Mesodermal cell (in vitro differentiated cells): ENCODE results near the gene RCAN2.

ENCODE experiments used
- H3K27ac ChIP-seq: 2 replicates; pipeline ENCODE4 v1.7.0; 2013; ENCODE audit warnings: mild to moderate bottlenecking, low read depth, low read length, moderate library complexity; ENCODE audit not compliant: severe bottlenecking
- H3K36me3 ChIP-seq: 2 replicates; pipeline ENCODE4 v1.7.1; 2013; ENCODE audit warnings: mild to moderate bottlenecking, low read length, moderate library complexity; ENCODE audit not compliant: control insufficient read depth, insufficient read depth
- H3K4me1 ChIP-seq: one replicate; pipeline ENCODE4 v1.7.1; 2013; ENCODE audit warnings: mild to moderate bottlenecking, low read length; ENCODE audit not compliant: insufficient read depth, control insufficient read depth, poor library complexity, severe bottlenecking
- H3K4me3 ChIP-seq: 2 replicates; pipeline ENCODE4 v1.7.0; 2013; ENCODE audit warnings: low read length, control low read depth, mild to moderate bottlenecking; ENCODE audit not compliant: insufficient read depth, poor library complexity, severe bottlenecking; ENCODE audit errors: extremely low read depth
- H3K9me3 ChIP-seq: 2 replicates; pipeline ENCODE4 v1.7.1; 2013; ENCODE audit warnings: mild to moderate bottlenecking, low read length, moderate library complexity; ENCODE audit not compliant: control insufficient read depth
- WGBS, 2 experiments: methylation state at CpG; one replicate each; pipeline ENCODE4 v1.1.5; 2013; ENCODE audit warnings: missing lambda C conversion rate in 2 of 2; ENCODE audit not compliant: insufficient coverage in 2 of 2; 5-methylcytosine and 5-hydroxymethylcytosine counted together

RCAN2 gene

DNA sequence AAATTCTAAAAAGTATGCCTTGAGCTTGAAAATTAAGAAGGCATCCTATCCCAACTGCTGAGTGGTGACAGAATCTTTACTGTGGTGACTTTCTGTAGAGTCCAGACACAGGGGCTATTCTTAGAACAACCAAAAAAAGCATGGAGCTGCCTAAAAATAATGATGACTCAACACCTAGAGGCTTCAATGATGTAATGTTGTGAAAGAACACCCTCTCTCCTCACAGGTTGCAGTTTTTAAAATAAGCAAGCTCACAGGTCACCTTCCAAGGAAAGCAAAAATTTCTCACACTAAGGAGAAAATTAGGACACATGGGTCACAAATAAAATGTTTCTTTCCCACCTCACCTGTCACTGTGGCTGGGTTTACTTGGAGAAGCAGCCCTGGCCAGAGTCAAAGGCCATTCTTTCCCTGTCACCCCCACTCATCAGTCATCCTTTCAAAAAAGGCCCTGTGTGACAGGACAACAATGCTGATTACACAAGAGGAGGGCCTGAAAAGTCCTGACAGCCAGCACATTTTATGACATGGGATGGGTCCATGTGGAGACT lies 53.5 kb downstream of the RCAN2 start:
- H3K27ac ChIP-seq: peak overlapping the region; percentile 48
- no peak overlapping the region for H3K4me3 ChIP-seq
- H3K4me1 ChIP-seq: peaks cover 11% of the 10 kb centered on the region
- no peaks in the 10 kb centered on the region for H3K36me3 ChIP-seq
- H3K9me3 ChIP-seq: no peaks in the 10 kb centered on the region

DNA sequence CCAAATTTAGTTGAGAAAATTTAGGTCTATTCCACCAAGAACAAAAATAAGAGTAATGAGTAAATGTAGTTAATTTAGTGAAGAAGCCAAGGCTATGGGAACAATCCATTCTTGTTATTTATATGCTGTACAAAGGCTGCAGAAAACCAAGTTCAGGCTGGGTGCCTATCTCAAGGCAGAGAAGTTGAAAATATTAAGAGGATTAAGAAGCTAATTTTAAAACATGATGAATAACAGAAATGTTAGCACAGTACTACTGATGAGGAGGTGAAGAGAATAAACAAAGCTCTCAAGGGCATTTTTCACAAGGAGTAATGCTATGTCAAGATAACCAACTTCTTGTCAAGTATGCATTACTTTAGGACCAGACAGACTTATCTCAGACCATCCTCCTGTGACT lies 68.6 kb downstream of the RCAN2 start:
- no peaks in the 10 kb centered on the region for H3K36me3 ChIP-seq
- H3K4me3 ChIP-seq: no peak overlapping the region
- no peaks in the 10 kb centered on the region for H3K4me1 ChIP-seq
- H3K9me3 ChIP-seq: no peaks in the 10 kb centered on the region
- H3K27ac ChIP-seq: no peak overlapping the region

GRCh38 chr6:46421939-46422338 lies 69.3 kb downstream of the RCAN2 start:
- no peaks in the 10 kb centered on the region for H3K36me3 ChIP-seq
- no peak overlapping the region for H3K27ac ChIP-seq
- H3K9me3 ChIP-seq: no peaks in the 10 kb centered on the region
- no peak overlapping the region for H3K4me3 ChIP-seq
- WGBS, 2 experiments: 63 to 82% methylated on average over 2 of the region's 3 CpGs
- H3K4me1 ChIP-seq: no peaks in the 10 kb centered on the region

GRCh38 chr6:46420921-46421638 lies 70.2 kb downstream of the RCAN2 start:
- Histone ChIP-seq H3K9me3 (no peaks in the 10 kb centered on the region), H3K4me3 (no peak overlapping the region), H3K36me3 (no peaks in the 10 kb centered on the region), H3K4me1 (no peaks in the 10 kb centered on the region), H3K27ac (no peak overlapping the region)
- 94% methylated on average over 2 of the region's 3 CpGs for WGBS, 2 experiments

DNA sequence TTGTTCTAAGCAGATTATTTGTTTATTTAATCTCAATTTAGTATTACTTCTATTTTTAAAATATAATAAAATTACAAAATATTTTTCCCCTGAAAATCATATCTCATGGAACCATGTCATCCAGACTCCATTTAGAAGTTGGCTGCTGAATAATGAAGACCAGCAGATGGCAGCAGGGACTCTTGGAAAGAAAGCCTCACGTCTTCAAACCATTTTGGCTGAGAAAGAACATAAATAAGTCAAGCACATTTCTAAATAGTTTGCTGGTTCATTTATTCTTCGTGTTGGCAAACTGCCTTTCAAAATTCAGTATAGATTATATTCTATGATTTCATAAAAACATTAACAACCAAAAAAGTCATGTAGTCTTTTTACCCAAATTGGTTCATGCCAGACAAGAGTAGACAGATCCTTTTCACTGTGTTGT lies 71.7 kb downstream of the RCAN2 start:
- Histone ChIP-seq H3K9me3 (no peaks in the 10 kb centered on the region), H3K4me3 (no peak overlapping the region), H3K4me1 (no peaks in the 10 kb centered on the region), H3K36me3 (no peaks in the 10 kb centered on the region), H3K27ac (no peak overlapping the region)
- WGBS, 2 experiments: no CpG with 5 or more reads among the region's 2 CpGs

DNA sequence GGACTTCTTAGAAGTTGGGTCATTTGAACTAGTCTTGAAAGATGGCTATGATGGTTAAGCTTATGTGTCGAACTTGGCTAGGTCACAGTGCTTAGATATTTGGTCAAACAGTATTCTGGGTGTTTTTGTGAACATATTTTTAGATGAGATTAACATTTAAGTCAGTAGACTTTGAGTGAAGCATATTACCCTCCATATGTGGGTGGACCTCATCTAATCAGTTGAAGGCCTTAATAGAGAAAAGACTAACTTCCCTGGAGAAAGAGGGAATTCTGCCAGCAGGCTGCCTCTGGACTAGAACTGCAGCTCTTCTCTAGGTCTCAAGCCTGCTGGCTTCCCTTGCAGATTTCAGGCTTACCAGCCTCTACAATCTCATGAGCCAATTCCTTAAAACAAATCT lies 76.9 kb downstream of the RCAN2 start:
- Histone ChIP-seq H3K4me1 (no peaks in the 10 kb centered on the region), H3K4me3 (no peak overlapping the region), H3K27ac (no peak overlapping the region), H3K9me3 (no peaks in the 10 kb centered on the region), H3K36me3 (no peaks in the 10 kb centered on the region)
- WGBS, 2 experiments: 0% methylated on average over 1 of the region's 1 CpG

- no peak overlapping the region for H3K27ac ChIP-seq
- no peaks in the 10 kb centered on the region for H3K36me3 ChIP-seq
- no peaks in the 10 kb centered on the region for H3K4me1 ChIP-seq
- no peak overlapping the region for H3K4me3 ChIP-seq
- H3K9me3 ChIP-seq: no peaks in the 10 kb centered on the region
- WGBS, 2 experiments: 62 to 80% methylated on average over 1 to 2 of the region's 2 CpGs
Measured at GRCh38 chr6:46412662-46413061, 78.6 kb downstream of the RCAN2 start.

- H3K27ac ChIP-seq: no peak overlapping the region
- no peaks in the 10 kb centered on the region for H3K4me1 ChIP-seq
- no peaks in the 10 kb centered on the region for H3K9me3 ChIP-seq
- H3K36me3 ChIP-seq: no peaks in the 10 kb centered on the region
- 88 to 89% methylated on average over 2 of the region's 3 CpGs for WGBS, 2 experiments
- no peak overlapping the region for H3K4me3 ChIP-seq
Measured at GRCh38 chr6:46411456-46412197, 79.6 kb downstream of the RCAN2 start.

- 21 to 40% methylated on average over 1 to 2 of the region's 5 CpGs for WGBS, 2 experiments
- Histone ChIP-seq H3K27ac (no peak overlapping the region), H3K4me3 (no peak overlapping the region), H3K4me1 (no peaks in the 10 kb centered on the region), H3K36me3 (no peaks in the 10 kb centered on the region), H3K9me3 (no peaks in the 10 kb centered on the region)
Measured at GRCh38 chr6:46410334-46410953, 80.8 kb downstream of the RCAN2 start.

DNA sequence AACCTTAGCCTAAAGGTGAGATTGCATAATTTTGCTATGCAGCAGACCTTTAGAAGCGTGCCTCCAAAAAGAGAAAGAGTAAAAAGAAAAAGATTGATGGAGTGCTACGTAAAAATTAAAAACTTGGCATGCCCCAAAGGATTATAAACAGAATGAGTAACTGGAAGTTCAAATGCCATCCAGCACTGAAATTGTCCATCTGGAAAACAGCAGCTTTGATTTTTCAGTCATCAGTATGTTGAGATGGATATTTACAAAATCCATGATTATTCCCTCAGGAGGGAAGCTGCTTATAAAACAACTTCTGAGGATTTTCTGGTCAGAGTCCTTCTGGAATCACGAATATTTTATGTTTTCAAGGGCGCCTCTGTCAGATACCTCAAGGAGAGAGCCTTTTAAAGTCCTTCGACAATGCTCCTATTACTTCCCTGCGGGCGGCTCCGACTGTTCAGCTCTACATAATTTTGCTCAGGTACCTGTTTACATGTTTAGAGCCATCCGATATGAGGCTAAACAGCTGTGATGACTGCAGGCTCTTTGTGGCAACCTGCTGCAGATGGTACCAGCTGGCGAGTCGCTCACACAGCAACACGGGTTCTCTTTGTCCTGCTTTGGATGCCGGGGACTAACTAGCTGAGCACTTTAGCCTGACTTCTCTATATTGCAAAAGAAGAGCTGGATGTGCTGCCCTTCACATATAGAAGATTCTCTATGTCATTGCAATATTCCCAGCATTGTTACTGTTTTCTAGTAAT lies 83.3 kb downstream of the RCAN2 start:
- H3K4me3 ChIP-seq: no peak overlapping the region
- no peaks in the 10 kb centered on the region for H3K36me3 ChIP-seq
- no peaks in the 10 kb centered on the region for H3K9me3 ChIP-seq
- no peaks in the 10 kb centered on the region for H3K4me1 ChIP-seq
- H3K27ac ChIP-seq: no peak overlapping the region
- WGBS, 2 experiments: 93 to 96% methylated on average over 12 to 13 of the region's 13 CpGs
